Aorta (tissue), 5 donors: ENCODE results near the gene GPD1L. TPM values are rescaled to one million over a fixed set of nuclear protein-coding genes. Genes with fewer than 3 reads are reported as not detected.

Source experiments
- ATAC-seq: fragments of 200-7000 bp; cut with Tn5 transposase; one replicate; pipeline ENCODE4 v1.9.1; 2022; ENCODE audit warnings: moderate library complexity; ENCODE audit not compliant: low FRiP score
- DNase-seq, 2 donors: peaks; one replicate each; pipeline ENCODE4 v3.0.0-alpha.2; 2020
- H3K27ac ChIP-seq, 2 donors: one replicate each; pipeline ENCODE4 v1.5.1; 2013; ENCODE audit warnings: low read length in 2 of 2, mild to moderate bottlenecking in 2 of 2, moderate library complexity in 2 of 2, control low read depth in 1 of 2, inconsistent platforms in 1 of 2, low read depth in 1 of 2
- H3K27me3 ChIP-seq, 2 donors: one replicate each; pipeline ENCODE4 v1.6.1; 2013; ENCODE audit warnings: control low read depth in 1 of 2, low read length in 1 of 2, mild to moderate bottlenecking in 1 of 2, moderate library complexity in 1 of 2; ENCODE audit not compliant: insufficient read depth in 2 of 2, control insufficient read depth in 1 of 2
- H3K36me3 ChIP-seq, 2 donors: one replicate each; pipeline ENCODE4 v1.6.1; 2013; ENCODE audit warnings: control low read depth in 1 of 2, low read length in 1 of 2, mild to moderate bottlenecking in 1 of 2; ENCODE audit not compliant: insufficient read depth in 2 of 2, control insufficient read depth in 1 of 2
- H3K4me1 ChIP-seq, 2 donors: one replicate each; pipeline ENCODE4 v1.6.1; 2013; ENCODE audit warnings: low read length in 2 of 2, control low read depth in 1 of 2, mild to moderate bottlenecking in 1 of 2, moderate library complexity in 1 of 2; ENCODE audit not compliant: insufficient read depth in 2 of 2, control insufficient read depth in 1 of 2
- H3K4me3 ChIP-seq, 2 donors: one replicate each; pipeline ENCODE4 v1.5.1; 2013; ENCODE audit warnings: low read length in 2 of 2, control low read depth in 1 of 2, mild to moderate bottlenecking in 1 of 2
- H3K9me3 ChIP-seq: one replicate; pipeline ENCODE4 v1.6.1; 2013; ENCODE audit warnings: mild to moderate bottlenecking, low read length; ENCODE audit not compliant: control insufficient read depth
- WGBS, 2 donors: extraction: QIAGEN DNeasy Blood & Tissue Kit; methylation state at CpG; one replicate each; pipeline ENCODE4 v1.1.7; 2013; 5-methylcytosine and 5-hydroxymethylcytosine counted together
- intact Hi-C, 2 donors: fragments of 100-400 bp; cut with DNase I; formaldehyde crosslinking; loops; one replicate each; pipeline versions ENCODE4 v1.14.2 to v1.15.0; 2022
- polyA plus RNA-seq, 2 donors: library from polyadenylated mRNA; stranded (reverse); fragments of 200-250 nt; gene quantifications; one replicate each; pipeline ENCODE4 v1.2.3, GENCODE V29; 2013
- total RNA-seq, 2 donors: library from RNA; stranded (reverse); fragmentation: NEBNext Ultra II Directional; extraction: Animal tissue kit (Norgen Biotek cat#: 25700); gene quantifications; one replicate each; pipeline ENCODE4 v1.2.1, GENCODE V29; 2021
- donor health status: healthy with polysubstance abuse.
- donor health status: Bipolar disorder and iron deficiency.
- donor health status: DM: no; HTN: no; CAD: no.
- donor health status: DM: no; HTN: no; CAD: no.
- donor health status: DM: yes; HTN: yes; CAD: no.

GPD1L gene
- total and polyA plus RNA-seq, 4 donors: 21.7 to 48.4 (median 29.5) TPM

GRCh38 chr3:32078864-32079263, 27.6 kb upstream of the GPD1L start:
- peaks cover 0 to 2% of the 10 kb centered on the region in 2 donors for H3K4me1 ChIP-seq
- no peaks in the 10 kb centered on the region for H3K27me3 ChIP-seq
- H3K9me3 ChIP-seq: no peaks in the 10 kb centered on the region
- H3K4me3 ChIP-seq: no peak overlapping the region
- DNase-seq (no peak), ATAC-seq (no peak)
- intact Hi-C loops: no loop called here
- no peaks in the 10 kb centered on the region for H3K36me3 ChIP-seq
- no peak overlapping the region for H3K27ac ChIP-seq

DNA sequence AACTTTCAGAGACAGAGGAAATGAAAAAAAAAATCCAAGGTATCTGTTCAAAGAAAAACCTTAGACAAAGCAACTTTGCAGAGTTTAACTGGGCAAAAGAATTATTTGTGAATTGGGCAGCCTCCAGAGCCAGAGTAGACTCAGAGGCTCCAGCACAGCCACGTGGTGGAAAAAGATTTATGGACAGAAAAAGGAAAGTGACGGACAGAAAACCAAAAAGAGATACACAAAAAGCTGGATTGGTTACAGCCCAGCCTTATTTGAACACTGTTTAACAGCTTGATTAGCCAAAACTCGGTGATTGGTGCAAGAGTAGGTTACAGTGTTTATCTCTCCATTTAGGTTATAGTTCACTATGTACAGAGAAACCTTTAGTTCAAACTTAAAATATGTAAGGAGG, 23.7 kb upstream of the GPD1L start:
- WGBS, 2 donors: 0 to 2% methylated on average over 3 of the region's 3 CpGs
- Histone ChIP-seq H3K36me3 (no peaks in the 10 kb centered on the region), H3K4me1 (peaks cover 0 to 2% of the 10 kb centered on the region in 2 donors), H3K9me3 (no peaks in the 10 kb centered on the region), H3K27me3 (no peaks in the 10 kb centered on the region), H3K27ac (no peak overlapping the region), H3K4me3 (peak overlapping the region in 1 of 2 donors; percentile 23)
- no peak for DNase-seq
- peak; percentile 76 for ATAC-seq
- intact Hi-C loops: no loop called here

- no peak overlapping the region for H3K4me3 ChIP-seq
- H3K27me3 ChIP-seq: no peaks in the 10 kb centered on the region
- no peaks in the 10 kb centered on the region for H3K9me3 ChIP-seq
- peaks cover 0 to 2% of the 10 kb centered on the region in 2 donors for H3K4me1 ChIP-seq
- no peak for DNase-seq
- 50 to 51% methylated on average over 3 of the region's 3 CpGs for WGBS, 2 donors
- H3K36me3 ChIP-seq: no peaks in the 10 kb centered on the region
- intact Hi-C loops: no loop called here
- H3K27ac ChIP-seq: no peak overlapping the region
- no peak for ATAC-seq
These were observed 22.6 kb upstream of the GPD1L start for GRCh38 chr3:32083702-32084270.

GRCh38 chr3:32084870-32085269, 21.6 kb upstream of the GPD1L start:
- no peaks in the 10 kb centered on the region for H3K27me3 ChIP-seq
- no peaks in the 10 kb centered on the region for H3K36me3 ChIP-seq
- ATAC-seq (no peak), DNase-seq (no peak)
- H3K27ac ChIP-seq: no peak overlapping the region
- H3K4me1 ChIP-seq: peaks cover 0 to 2% of the 10 kb centered on the region in 2 donors
- H3K4me3 ChIP-seq: no peak overlapping the region
- 87 to 91% methylated on average over 2 of the region's 2 CpGs for WGBS, 2 donors
- H3K9me3 ChIP-seq: peaks cover 2% of the 10 kb centered on the region
- intact Hi-C loops: no loop called here

- Histone ChIP-seq H3K27me3 (no peaks in the 10 kb centered on the region), H3K36me3 (no peaks in the 10 kb centered on the region), H3K27ac (no peak overlapping the region), H3K9me3 (peaks cover 2% of the 10 kb centered on the region), H3K4me3 (no peak overlapping the region), H3K4me1 (peaks cover 0 to 2% of the 10 kb centered on the region in 2 donors)
- intact Hi-C loops: no loop called here
- no peak for ATAC-seq
- WGBS, 2 donors: 97% methylated on average over 1 of the region's 1 CpG
- DNase-seq: no peak
These were observed 20.0 kb upstream of the GPD1L start for GRCh38 chr3:32086464-32086863.

DNA sequence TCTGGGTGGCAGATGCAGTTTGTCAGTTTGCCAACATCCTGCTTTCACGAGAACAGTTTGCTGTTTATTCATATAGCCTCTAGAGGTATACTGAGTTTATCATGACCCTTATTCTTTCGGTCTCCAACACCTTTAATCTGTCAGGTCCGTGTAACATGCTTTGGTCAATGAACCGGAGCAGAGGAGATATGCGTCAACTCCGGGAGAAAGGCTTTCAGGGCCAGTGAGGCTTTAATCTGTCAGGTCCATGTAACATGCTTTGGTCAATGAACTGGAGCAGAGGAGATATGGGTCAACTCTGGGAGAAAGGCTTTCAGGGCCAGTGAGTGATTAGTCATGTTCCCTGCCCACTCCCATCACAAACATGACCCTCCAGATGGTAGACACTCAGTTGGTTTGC, 16.9 kb upstream of the GPD1L start:
- Histone ChIP-seq H3K27me3 (no peaks in the 10 kb centered on the region), H3K27ac (no peak overlapping the region), H3K9me3 (peaks cover 2% of the 10 kb centered on the region), H3K4me3 (no peak overlapping the region), H3K4me1 (no peaks in the 10 kb centered on the region), H3K36me3 (no peaks in the 10 kb centered on the region)
- WGBS, 2 donors: 85% methylated on average over 6 of the region's 6 CpGs
- ATAC-seq (no peak), DNase-seq (no peak)
- intact Hi-C loops: no loop called here

DNA sequence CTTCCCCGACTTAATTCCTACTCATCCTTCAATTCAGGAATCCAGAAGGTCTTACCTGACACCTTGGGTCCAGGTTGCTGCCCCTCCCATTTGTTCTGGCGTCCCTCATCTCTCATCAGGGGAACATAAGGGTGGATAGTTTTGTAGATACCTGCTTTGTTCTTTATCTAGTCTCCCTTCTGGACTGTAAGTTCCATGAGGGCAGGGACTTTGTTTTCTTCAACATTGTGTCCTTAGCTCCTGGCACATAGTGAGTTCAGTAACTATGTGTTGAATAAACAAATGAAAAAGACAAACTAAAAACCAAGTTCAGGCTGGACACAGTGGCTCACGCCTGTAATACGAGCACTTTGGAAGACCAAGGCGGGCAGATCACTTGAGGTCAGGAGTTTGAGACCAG, 13.2 kb upstream of the GPD1L start:
- Histone ChIP-seq H3K27ac (no peak overlapping the region), H3K36me3 (no peaks in the 10 kb centered on the region), H3K4me1 (no peaks in the 10 kb centered on the region), H3K4me3 (no peak overlapping the region), H3K9me3 (peaks cover 2% of the 10 kb centered on the region), H3K27me3 (no peaks in the 10 kb centered on the region)
- no peak for DNase-seq
- WGBS, 2 donors: 92 to 94% methylated on average over 5 of the region's 5 CpGs
- intact Hi-C loops: no loop called here
- ATAC-seq: no peak

DNA sequence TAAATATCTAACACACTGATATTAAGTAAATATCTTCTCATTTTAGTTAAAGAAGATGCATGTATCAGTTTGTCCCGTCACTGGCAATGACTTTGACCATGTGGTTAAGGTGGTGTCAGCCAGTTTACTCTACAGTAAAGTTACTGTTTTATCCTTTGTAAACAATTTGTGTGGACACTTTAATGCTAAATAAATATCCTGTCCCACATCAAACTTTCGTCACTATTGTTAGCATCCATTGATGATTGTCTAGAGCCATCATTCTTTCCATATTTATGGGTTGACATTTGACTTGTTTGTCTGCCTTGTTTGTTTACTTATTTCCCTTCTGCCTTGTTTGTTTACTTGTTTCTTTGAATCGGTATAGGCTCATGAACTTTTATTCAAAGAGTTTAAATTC, 11.0 kb upstream of the GPD1L start:
- no peaks in the 10 kb centered on the region for H3K27me3 ChIP-seq
- intact Hi-C loops: no loop called here
- H3K27ac ChIP-seq: no peak overlapping the region
- no peaks in the 10 kb centered on the region for H3K9me3 ChIP-seq
- no peak overlapping the region for H3K4me3 ChIP-seq
- WGBS, 2 donors: 68 to 89% methylated on average over 3 of the region's 3 CpGs
- H3K36me3 ChIP-seq: no peaks in the 10 kb centered on the region
- no peaks in the 10 kb centered on the region for H3K4me1 ChIP-seq
- ATAC-seq: no peak
- DNase-seq: no peak

- 89 to 94% methylated on average over 1 of the region's 1 CpG for WGBS, 2 donors
- intact Hi-C loops: no loop called here
- H3K27me3 ChIP-seq: no peaks in the 10 kb centered on the region
- no peaks in the 10 kb centered on the region for H3K36me3 ChIP-seq
- no peaks in the 10 kb centered on the region for H3K9me3 ChIP-seq
- no peaks in the 10 kb centered on the region for H3K4me1 ChIP-seq
- no peak overlapping the region for H3K4me3 ChIP-seq
- ATAC-seq (no peak), DNase-seq (no peak)
- no peak overlapping the region for H3K27ac ChIP-seq
These were observed 8.7 kb upstream of the GPD1L start for GRCh38 chr3:32097768-32098167.
